ENCODE results near the gene MDC1. TPM values are rescaled to one million over a fixed set of nuclear protein-coding genes. Genes with fewer than 3 reads are reported as not detected.

MDC1 gene
- total RNA-seq, 4 donors from 2014 or later, result 3.6 to 8.9 (median 6.2) TPM

DNA sequence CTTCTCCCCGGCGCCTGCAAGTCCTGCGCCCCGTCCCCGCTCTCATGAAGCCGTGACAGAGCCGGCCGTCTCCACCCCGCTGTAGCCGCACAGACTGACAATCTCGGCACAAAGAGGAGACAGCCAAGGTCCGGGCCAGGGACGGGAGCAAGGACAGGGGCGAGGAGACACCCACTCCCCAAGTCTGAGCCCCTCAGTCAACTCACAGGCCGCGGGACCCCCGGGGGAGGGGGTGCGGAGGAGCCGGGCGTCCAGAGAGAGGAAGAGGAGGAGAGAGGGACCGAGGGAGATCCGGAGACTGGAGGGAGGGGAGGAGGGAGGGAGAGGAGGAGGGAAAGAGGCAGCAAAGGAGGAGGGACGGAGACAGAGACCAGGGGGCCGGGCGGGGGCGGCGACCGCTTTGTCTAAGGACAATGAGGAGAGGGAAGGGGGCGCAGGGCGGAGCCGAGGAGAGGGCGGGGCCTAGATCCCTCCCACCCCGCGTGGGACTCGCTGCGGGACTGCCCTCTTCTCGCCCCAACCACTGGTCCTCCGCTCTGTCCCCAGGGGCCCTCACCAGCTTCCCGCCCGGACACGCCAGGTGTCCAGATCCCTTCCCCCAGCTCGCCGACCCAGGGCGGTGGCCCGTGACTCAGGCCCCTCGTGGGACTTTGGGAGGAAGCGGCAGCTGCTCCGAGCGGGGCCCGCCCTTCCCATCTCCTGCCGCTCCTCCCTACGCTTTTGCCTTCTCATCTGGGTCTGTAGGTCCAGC, 30.0 kb downstream of the MDC1 start:
- peaks cover 39 to 40% of the 10 kb centered on the region in 2 donors for H3K4me1 ChIP-seq
- TF ChIP-seq POLR2A (IDR thresholded peaks at IDR 0.05), result peak; percentile 66 to 70
- TF ChIP-seq, protein P1, sequence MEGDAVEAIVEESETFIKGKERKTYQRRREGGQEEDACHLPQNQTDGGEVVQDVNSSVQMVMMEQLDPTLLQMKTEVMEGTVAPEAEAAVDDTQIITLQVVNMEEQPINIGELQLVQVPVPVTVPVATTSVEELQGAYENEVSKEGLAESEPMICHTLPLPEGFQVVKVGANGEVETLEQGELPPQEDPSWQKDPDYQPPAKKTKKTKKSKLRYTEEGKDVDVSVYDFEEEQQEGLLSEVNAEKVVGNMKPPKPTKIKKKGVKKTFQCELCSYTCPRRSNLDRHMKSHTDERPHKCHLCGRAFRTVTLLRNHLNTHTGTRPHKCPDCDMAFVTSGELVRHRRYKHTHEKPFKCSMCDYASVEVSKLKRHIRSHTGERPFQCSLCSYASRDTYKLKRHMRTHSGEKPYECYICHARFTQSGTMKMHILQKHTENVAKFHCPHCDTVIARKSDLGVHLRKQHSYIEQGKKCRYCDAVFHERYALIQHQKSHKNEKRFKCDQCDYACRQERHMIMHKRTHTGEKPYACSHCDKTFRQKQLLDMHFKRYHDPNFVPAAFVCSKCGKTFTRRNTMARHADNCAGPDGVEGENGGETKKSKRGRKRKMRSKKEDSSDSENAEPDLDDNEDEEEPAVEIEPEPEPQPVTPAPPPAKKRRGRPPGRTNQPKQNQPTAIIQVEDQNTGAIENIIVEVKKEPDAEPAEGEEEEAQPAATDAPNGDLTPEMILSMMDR (IDR thresholded peaks at IDR 0.05 in 4 of 5, conservative IDR thresholded peaks at IDR 0.05 in 1 of 5), result no peak

DNA sequence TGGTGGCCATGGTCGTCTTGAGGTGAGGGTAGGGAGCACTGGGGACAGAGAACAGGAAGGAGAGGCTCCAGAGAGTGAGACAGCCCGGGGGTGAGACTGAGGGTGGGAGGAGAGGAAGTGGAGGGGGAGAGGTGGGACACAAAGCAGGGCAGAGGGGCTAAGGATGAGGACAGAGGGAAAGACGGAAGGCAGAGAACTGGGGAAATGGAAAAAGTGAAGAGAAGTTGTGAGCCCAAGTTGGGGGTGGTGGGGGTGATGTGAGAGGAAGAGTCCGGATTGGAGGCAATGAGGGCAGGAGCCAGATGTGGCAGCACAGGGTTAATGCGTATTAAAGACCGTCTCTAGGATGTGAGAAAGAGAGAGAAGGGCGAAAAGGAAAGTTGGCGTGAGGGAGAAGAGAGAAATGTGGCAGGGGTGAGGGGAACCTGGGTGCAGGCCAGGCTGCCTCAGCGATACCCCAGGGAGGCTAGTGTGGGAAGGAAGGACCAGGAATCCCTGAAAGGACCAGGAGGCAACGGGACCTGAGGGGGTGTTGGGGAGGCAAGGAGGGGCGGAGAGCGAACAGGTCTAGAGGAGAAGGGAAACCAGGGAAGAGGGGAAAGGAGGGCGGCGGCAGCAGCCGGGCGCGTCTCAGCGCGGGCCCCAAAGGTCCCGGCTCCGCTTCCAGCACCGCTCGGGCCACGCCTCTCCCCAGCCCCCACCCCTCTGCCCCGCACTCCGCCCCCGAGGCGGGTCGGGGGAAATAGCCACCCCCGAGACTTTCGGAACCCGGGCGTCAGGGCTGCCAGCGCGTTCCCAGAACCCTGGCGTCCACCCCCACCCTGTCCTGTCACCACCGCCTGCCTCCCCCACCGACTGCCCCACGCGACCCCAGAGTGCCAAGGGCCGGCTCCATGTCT, 30.8 kb downstream of the MDC1 start, which contains the start of gene PPP1R18:
TSS of gene PPP1R18 (minus strand) at position 637 of the 899 bp plus-strand sequence. CDS start at position 10, 627 bp downstream.
- H3K9me3 ChIP-seq, result no peaks in the 10 kb centered on the region
- H3K27ac ChIP-seq, result peak within 1 kb of the TSS; percentile 93 to 99 (median 97)
- in situ Hi-C loops (cut with MboI; ENCODE audit: low sequenced_read_pairs in 4 of 4), result loop anchor here in 1 of 4 donors (10.0 kb wide), 1 partner anchor 139 kb away; no protein-coding TSS in a partner anchor
- DNase-seq, result peak; percentile 60 to 69
- peak; percentile 4 to 18 for ATAC-seq
- peaks cover 0 to 2% (median 0%) of the 10 kb centered on the region in 3 donors for H3K27me3 ChIP-seq
- intact Hi-C loops (cut with DNase I; ENCODE audit: low total_unique reads), result loop anchor here (5.0 kb wide), 2 partner anchors 196 to 511 kb away; partner anchors contain the start of gene DDR1
- H3K36me3 ChIP-seq, result peaks cover 0 to 4% of the 10 kb centered on the region in 2 donors
- H3K4me3 ChIP-seq, result peak within 1 kb of the TSS; percentile 67 to 97 (median 96)
- TF ChIP-seq, protein P1 (IDR thresholded peaks at IDR 0.05 in 4 of 5, conservative IDR thresholded peaks at IDR 0.05 in 1 of 5), result no peak
- TF ChIP-seq POLR2A (IDR thresholded peaks at IDR 0.05), result peak; percentile 13 to 35
- peaks cover 39 to 45% of the 10 kb centered on the region in 2 donors for H3K4me1 ChIP-seq

More for the DNA sequence above, 30.0 kb downstream of the MDC1 start:
- DNase-seq, result peak; percentile 89 to 94
- peaks cover 0 to 4% of the 10 kb centered on the region in 2 donors for H3K36me3 ChIP-seq
- in situ Hi-C loops (cut with MboI; ENCODE audit: low sequenced_read_pairs in 4 of 4) (loop anchor here in 1 of 4 donors (10.0 kb wide), 1 partner anchor 138 kb away; no protein-coding TSS in a partner anchor), intact Hi-C loops (cut with DNase I; ENCODE audit: low total_unique reads) (loop anchor here (1.0 to 5.0 kb wide), 3 partner anchors 30 to 510 kb away; partner anchors contain the start of genes DDR1 and MDC1)
- H3K4me3 ChIP-seq, result peak overlapping the region; percentile 67 to 97 (median 96)
- peak; percentile 47 to 60 for ATAC-seq
- H3K27ac ChIP-seq, result peak overlapping the region; percentile 93 to 99 (median 97)
- H3K27me3 ChIP-seq, result peaks cover 0 to 2% (median 0%) of the 10 kb centered on the region in 3 donors
- H3K9me3 ChIP-seq, result no peaks in the 10 kb centered on the region

DNA sequence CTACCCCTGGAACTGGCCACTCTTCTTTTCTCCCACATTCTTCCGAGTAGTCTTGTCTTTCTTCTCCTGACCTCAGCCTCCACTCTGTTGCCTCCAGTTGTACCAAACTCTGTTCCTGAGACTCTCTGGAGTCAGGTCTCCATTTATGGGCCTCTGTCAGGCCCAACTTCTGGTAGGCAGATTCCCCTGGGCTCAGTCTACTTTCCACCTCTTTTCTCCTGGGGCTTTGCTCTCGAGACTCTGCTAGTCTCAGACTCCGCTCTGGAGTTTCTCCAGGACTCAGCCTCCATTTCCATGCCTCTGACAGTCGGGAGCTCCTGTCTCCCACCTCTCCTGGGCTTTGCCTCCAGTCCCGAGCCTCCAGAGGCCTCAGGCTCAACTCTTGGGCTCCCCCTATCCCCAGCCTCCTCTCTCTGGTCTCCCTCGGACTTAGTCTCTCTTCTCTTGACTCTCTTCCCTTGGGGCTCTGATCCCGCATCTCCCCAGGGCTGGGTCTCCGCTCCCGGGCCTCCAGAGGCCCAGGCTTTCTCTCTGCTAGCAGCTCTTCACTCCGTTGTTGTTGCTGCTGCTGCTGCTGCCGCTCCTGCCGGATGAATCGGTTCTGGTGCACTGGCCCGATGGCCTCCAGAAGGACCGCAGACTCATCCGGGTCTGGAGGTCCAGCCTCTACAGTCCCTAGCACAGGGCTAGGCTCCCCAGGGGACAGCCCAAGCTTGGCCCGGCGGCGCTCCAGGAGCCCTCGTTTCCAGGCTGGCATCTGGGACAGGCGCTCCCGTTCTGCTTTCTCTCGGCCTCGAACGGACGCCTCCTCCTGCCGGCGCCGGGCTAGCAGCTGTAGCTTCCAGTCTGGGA, 31.7 kb downstream of the MDC1 start:
- peaks cover 37 to 42% of the 10 kb centered on the region in 2 donors for H3K4me1 ChIP-seq

More for the DNA sequence above, 31.7 kb downstream of the MDC1 start:
- DNase-seq (no peak), ATAC-seq (no peak)
- TF ChIP-seq, protein P1 (IDR thresholded peaks at IDR 0.05 in 4 of 5, conservative IDR thresholded peaks at IDR 0.05 in 1 of 5), result no peak
- no peak for TF ChIP-seq POLR2A (IDR thresholded peaks at IDR 0.05)
- intact Hi-C loops (cut with DNase I; ENCODE audit: low total_unique reads) (loop anchor here (5.0 kb wide), 2 partner anchors 197 to 512 kb away; partner anchors contain the start of gene DDR1), in situ Hi-C loops (cut with MboI; ENCODE audit: low sequenced_read_pairs in 4 of 4) (loop anchor here in 1 of 4 donors (10.0 kb wide), 1 partner anchor 139 kb away; no protein-coding TSS in a partner anchor)
- Histone ChIP-seq H3K27ac (peak overlapping the region; percentile 93 to 99 (median 97)), H3K4me3 (peak overlapping the region; percentile 67 to 97 (median 96)), H3K36me3 (peaks cover 0 to 4% of the 10 kb centered on the region in 2 donors), H3K9me3 (no peaks in the 10 kb centered on the region), H3K27me3 (peaks cover 0 to 2% (median 0%) of the 10 kb centered on the region in 3 donors)

All from gastrocnemius medialis (tissue), 4 donors.